Measurements from ENCODE around the gene SMOC2. TPM values are rescaled to one million over a fixed set of nuclear protein-coding genes. Genes with fewer than 3 reads are reported as not detected.

SMOC2 gene
- total RNA-seq, 4 donors from 2014 or later = 45.8 to 130 (median 84.0) TPM

DNA sequence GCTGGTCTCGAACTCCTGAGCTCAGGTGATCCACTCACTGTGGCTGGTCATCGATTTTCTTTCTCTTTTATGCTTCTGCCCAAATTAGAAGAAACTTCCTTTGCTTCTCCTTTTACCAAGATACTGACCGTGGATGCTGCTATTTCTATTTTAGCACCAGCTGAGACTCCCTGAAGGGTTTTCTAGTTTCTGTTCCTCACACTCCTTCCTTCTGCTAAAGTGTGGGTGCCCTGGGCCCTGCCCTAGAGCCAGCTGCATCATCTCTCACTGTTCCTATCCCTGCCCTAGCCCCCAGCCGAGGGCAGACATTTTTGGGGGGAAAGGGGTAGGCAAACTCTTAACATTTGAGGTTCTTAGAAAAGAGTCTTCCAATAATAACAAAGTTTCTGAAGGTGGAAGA is 6.3 kb downstream of the SMOC2 start:
- TF ChIP-seq POLR2AphosphoS5 (IDR thresholded peaks at IDR 0.05) (no peak), POLR2A (IDR thresholded peaks at IDR 0.05; ENCODE audit: low read depth) (no peak), CTCF (IDR thresholded peaks at IDR 0.05) (no peak), EP300 (IDR thresholded peaks at IDR 0.05) (no peak)
- no peak overlapping the region for H3K4me3 ChIP-seq
- peaks cover 0 to 4% (median 0%) of the 10 kb centered on the region in 4 donors for H3K27me3 ChIP-seq
- DNase-seq (ENCODE audit: extremely low spot score) = no peak
- H3K36me3 ChIP-seq = no peaks in the 10 kb centered on the region
- H3K9me3 ChIP-seq = no peaks in the 10 kb centered on the region
- intact Hi-C loops (cut with DNase I) = loop anchor here (10.0 kb wide), 1 partner anchor 198 kb away; no protein-coding TSS in a partner anchor
- 81% methylated on average over 4 of the region's 4 CpGs for WGBS
- peaks cover 1 to 30% (median 23%) of the 10 kb centered on the region in 4 donors for H3K4me1 ChIP-seq
- H3K27ac ChIP-seq (replicated peaks in 1 of 4) = no peak overlapping the region

GRCh38 chr6:168447700-168448099 is 6.7 kb downstream of the SMOC2 start:
- peaks cover 0 to 4% (median 0%) of the 10 kb centered on the region in 4 donors for H3K27me3 ChIP-seq
- H3K4me3 ChIP-seq = no peak overlapping the region
- TF ChIP-seq EP300 (IDR thresholded peaks at IDR 0.05) (no peak), POLR2A (IDR thresholded peaks at IDR 0.05; ENCODE audit: low read depth) (no peak), CTCF (IDR thresholded peaks at IDR 0.05) (no peak), POLR2AphosphoS5 (IDR thresholded peaks at IDR 0.05) (no peak)
- intact Hi-C loops (cut with DNase I) = loop anchor here (10.0 kb wide), 1 partner anchor 197 kb away; no protein-coding TSS in a partner anchor
- no peak for DNase-seq (ENCODE audit: extremely low spot score)
- 84% methylated on average over 3 of the region's 3 CpGs for WGBS
- H3K36me3 ChIP-seq = no peaks in the 10 kb centered on the region
- H3K9me3 ChIP-seq = no peaks in the 10 kb centered on the region
- no peak overlapping the region for H3K27ac ChIP-seq (replicated peaks in 1 of 4)
- peaks cover 0 to 30% (median 23%) of the 10 kb centered on the region in 4 donors for H3K4me1 ChIP-seq

DNA sequence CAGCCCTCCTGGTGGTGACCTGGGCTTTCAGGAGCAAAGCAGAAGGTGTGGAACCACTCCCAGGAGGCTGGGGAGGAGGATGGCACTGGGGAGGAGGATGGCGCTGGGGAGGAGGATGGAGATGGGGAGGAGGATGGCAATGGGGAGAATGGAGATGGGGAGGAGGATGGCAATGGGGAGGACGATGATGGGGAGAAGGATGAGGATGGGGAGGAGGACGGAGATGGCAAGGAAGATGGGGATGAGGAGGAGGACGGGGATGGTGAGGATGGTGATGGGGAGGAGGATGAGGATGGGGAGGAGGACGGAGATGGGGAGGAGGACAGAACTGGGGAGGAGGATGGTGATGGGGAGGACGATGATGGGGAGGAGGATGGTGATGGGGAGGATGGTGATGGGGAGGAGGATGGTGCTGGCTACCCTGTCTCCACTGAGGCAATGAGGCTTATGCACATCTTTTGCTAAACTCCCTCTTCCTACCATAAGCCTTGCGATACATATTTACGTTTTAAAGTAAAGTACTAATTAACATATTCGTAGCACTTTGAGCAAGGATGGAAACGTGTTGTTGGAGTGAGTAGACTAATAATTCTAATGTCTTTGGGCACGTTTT is 7.4 kb downstream of the SMOC2 start:
- TF ChIP-seq EP300 (IDR thresholded peaks at IDR 0.05) = no peak
- Histone ChIP-seq H3K27ac (replicated peaks in 1 of 4) (no peak overlapping the region), H3K27me3 (peaks cover 0 to 4% (median 0%) of the 10 kb centered on the region in 4 donors), H3K4me1 (peaks cover 0 to 30% (median 25%) of the 10 kb centered on the region in 4 donors), H3K36me3 (no peaks in the 10 kb centered on the region), H3K4me3 (no peak overlapping the region), H3K9me3 (no peaks in the 10 kb centered on the region)
- intact Hi-C loops (cut with DNase I) = loop anchor here (10.0 kb wide), 1 partner anchor 196 kb away; no protein-coding TSS in a partner anchor
- 89% methylated on average over 11 of the region's 11 CpGs for whole genome bisulfite sequencing
- no peak for DNase-seq (ENCODE audit: extremely low spot score)

DNA sequence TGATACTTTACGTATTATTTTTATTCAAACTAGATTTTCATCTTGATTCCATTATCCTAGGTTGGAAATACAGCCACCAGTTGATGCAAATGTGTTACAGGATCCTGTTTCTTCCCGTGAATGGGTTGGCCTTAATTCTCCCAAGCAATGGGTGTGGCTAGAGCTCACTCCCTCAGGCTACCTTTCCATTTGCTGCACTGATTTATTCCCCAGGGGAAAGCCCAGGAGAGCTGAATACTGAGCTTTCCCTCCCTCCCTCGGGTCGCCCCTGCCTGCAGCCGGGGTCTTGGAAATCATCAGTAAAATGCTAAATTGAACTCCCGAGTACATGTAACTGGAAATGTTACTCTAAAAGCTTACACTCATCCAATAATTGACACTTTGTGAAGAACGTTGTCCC is 9.9 kb downstream of the SMOC2 start:
- peaks cover 0 to 43% (median 30%) of the 10 kb centered on the region in 4 donors for H3K4me1 ChIP-seq
- H3K36me3 ChIP-seq = no peaks in the 10 kb centered on the region
- no peak for DNase-seq (ENCODE audit: extremely low spot score)
- 70% methylated on average over 7 of the region's 7 CpGs for WGBS
- no peak overlapping the region for H3K27ac ChIP-seq (replicated peaks in 1 of 4)
- intact Hi-C loops (cut with DNase I) = no loop called here
- TF ChIP-seq POLR2A (IDR thresholded peaks at IDR 0.05; ENCODE audit: low read depth) (no peak), CTCF (IDR thresholded peaks at IDR 0.05) (no peak), POLR2AphosphoS5 (IDR thresholded peaks at IDR 0.05) (no peak), EP300 (IDR thresholded peaks at IDR 0.05) (no peak)
- no peak overlapping the region for H3K4me3 ChIP-seq
- no peaks in the 10 kb centered on the region for H3K27me3 ChIP-seq
- no peaks in the 10 kb centered on the region for H3K9me3 ChIP-seq

GRCh38 chr6:168451805-168452517 is 11.0 kb downstream of the SMOC2 start:
- TF ChIP-seq CTCF (IDR thresholded peaks at IDR 0.05) = peak; percentile 43 to 52 (median 46)
- no peak for TF ChIP-seq POLR2A (IDR thresholded peaks at IDR 0.05; ENCODE audit: low read depth)
- no peak for TF ChIP-seq POLR2AphosphoS5 (IDR thresholded peaks at IDR 0.05)
- DNase-seq (ENCODE audit: extremely low spot score) = no peak
- Histone ChIP-seq H3K27me3 (no peaks in the 10 kb centered on the region), H3K36me3 (no peaks in the 10 kb centered on the region), H3K9me3 (no peaks in the 10 kb centered on the region), H3K4me1 (peaks cover 0 to 43% (median 30%) of the 10 kb centered on the region in 4 donors), H3K4me3 (no peak overlapping the region), H3K27ac (replicated peaks in 1 of 4) (peak overlapping the region in 3 of 4 donors; percentile 42 to 64 (median 60))
- WGBS = 42% methylated on average over 5 of the region's 5 CpGs
- intact Hi-C loops (cut with DNase I) = no loop called here
